ENCODE data around the gene LHFPL2. TPM values are rescaled to one million over a fixed set of nuclear protein-coding genes. Genes with fewer than 3 reads are reported as not detected.

The LHFPL2 gene
- polyA plus RNA-seq, 3 donors: 3.7 to 11.6 (median 7.3) TPM

DNA sequence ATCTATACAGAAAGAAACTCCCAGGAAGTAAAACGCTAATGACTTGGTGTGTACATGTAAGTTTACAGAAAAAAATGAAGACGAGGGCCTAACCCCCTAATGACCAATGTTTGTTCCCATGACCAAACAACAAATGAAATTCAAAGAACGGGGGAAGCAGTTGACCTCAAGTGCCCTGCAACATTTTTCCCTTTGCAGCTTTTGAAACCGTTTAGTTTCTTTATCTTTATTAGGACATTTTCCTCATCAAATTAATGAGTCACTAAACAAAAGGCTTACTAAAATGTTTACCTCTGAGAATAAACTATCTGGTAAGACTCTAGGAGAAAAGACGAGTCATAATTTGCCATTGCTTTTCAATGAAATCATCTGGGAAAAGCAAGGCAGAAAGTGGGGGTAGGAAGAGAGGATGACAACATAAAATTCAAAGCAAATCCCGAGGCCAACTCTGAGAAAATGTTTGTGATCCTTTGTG is 57.4 kb downstream of the LHFPL2 start:
- Histone ChIP-seq H2AFZ (ENCODE audit: insufficient read depth, low read depth, low read length, poor library complexity, severe bottlenecking) (no peak overlapping the region), H3K9ac (ENCODE audit: insufficient read depth, low read length, poor library complexity, severe bottlenecking) (no peak overlapping the region), H3K36me3 (replicated peaks in 1 of 2; ENCODE audit: control insufficient read depth in 1 of 2, insufficient read depth in 2 of 2, low read length in 2 of 2) (no peaks in the 10 kb centered on the region), H3K4me1 (ENCODE audit: control insufficient read depth in 1 of 2, insufficient read depth in 2 of 2, low read length in 2 of 2) (peaks cover 41 to 78% of the 10 kb centered on the region in 2 donors), H3K27ac (ENCODE audit: low read depth in 1 of 2, low read length in 2 of 2) (no peak overlapping the region), H4K20me1 (ENCODE audit: insufficient read depth, low read length) (no peaks in the 10 kb centered on the region), H3K4me2 (replicated peaks; ENCODE audit: extremely low read depth, low read length, poor library complexity, severe bottlenecking) (no peak overlapping the region), H3K9me3 (replicated peaks in 1 of 2; ENCODE audit: control insufficient read depth in 1 of 2, insufficient read depth in 1 of 2, low read length in 2 of 2) (no peaks in the 10 kb centered on the region), H3K4me3 (replicated peaks in 1 of 3; ENCODE audit: low read depth in 2 of 3, low read length in 3 of 3) (no peak overlapping the region), H3K27me3 (ENCODE audit: control insufficient read depth in 2 of 2, insufficient read depth in 2 of 2, low read length in 2 of 2) (no peaks in the 10 kb centered on the region), H3K79me2 (ENCODE audit: insufficient read depth, low read length) (no peaks in the 10 kb centered on the region)
- H3K4me3 Mint-ChIP-seq: no peak overlapping the region
- H3K9me3 Mint-ChIP-seq: peaks cover 0 to 3% (median 0%) of the 10 kb centered on the region in 7 donors
- peak in 2 of 3 donors; percentile 14 to 41 for DNase-seq
- TF ChIP-seq, protein P1, sequence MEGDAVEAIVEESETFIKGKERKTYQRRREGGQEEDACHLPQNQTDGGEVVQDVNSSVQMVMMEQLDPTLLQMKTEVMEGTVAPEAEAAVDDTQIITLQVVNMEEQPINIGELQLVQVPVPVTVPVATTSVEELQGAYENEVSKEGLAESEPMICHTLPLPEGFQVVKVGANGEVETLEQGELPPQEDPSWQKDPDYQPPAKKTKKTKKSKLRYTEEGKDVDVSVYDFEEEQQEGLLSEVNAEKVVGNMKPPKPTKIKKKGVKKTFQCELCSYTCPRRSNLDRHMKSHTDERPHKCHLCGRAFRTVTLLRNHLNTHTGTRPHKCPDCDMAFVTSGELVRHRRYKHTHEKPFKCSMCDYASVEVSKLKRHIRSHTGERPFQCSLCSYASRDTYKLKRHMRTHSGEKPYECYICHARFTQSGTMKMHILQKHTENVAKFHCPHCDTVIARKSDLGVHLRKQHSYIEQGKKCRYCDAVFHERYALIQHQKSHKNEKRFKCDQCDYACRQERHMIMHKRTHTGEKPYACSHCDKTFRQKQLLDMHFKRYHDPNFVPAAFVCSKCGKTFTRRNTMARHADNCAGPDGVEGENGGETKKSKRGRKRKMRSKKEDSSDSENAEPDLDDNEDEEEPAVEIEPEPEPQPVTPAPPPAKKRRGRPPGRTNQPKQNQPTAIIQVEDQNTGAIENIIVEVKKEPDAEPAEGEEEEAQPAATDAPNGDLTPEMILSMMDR (IDR thresholded peaks at IDR 0.05): no peak
- peak overlapping the region in 5 of 7 donors; percentile 42 to 86 (median 79) for H3K27ac Mint-ChIP-seq
- no peaks in the 10 kb centered on the region for H3K36me3 Mint-ChIP-seq
- peaks cover 80% of the 10 kb centered on the region for H3K4me1 Mint-ChIP-seq
- H3K27me3 Mint-ChIP-seq (ENCODE audit: low read depth in 3 of 3): peaks cover 0 to 3% (median 0%) of the 10 kb centered on the region in 3 donors
- intact Hi-C loops (cut with micrococcal nuclease): loop anchor here in 1 of 2 donors (10.0 kb wide), 1 partner anchor 106 kb away; no protein-coding TSS in a partner anchor
- WGBS (ENCODE audit: insufficient coverage): 67% methylated on average over 1 of the region's 6 CpGs

DNA sequence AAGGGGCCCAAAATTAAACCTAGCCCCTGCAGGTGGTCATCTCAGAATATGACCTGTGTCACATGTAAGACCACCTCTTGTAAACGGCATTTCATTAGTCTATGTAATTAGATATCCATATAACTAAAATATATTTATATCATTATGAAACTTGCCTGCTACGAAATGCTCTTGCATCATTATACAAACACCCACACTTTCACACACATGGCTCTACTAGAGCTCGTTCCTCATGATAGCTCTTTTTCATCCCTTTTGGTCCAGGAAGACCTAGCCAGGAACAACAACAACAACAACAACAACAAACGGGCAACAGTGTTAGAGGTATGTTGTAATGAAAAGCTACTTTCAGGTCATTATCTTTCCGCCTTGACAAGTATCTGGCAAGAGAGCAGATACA is 58.6 kb downstream of the LHFPL2 start:
- Mint-ChIP-seq H3K4me1 (peaks cover 79% of the 10 kb centered on the region), H3K27ac (peak overlapping the region in 1 of 7 donors; percentile 34), H3K36me3 (no peaks in the 10 kb centered on the region), H3K4me3 (no peak overlapping the region), H3K9me3 (peaks cover 0 to 3% (median 2%) of the 10 kb centered on the region in 7 donors), H3K27me3 (ENCODE audit: low read depth in 3 of 3) (peaks cover 0 to 3% (median 0%) of the 10 kb centered on the region in 3 donors)
- no peak for DNase-seq
- no peak overlapping the region for H3K9ac ChIP-seq (ENCODE audit: insufficient read depth, low read length, poor library complexity, severe bottlenecking)
- H3K4me2 ChIP-seq (replicated peaks; ENCODE audit: extremely low read depth, low read length, poor library complexity, severe bottlenecking): no peak overlapping the region
- peaks cover 46 to 74% of the 10 kb centered on the region in 2 donors for H3K4me1 ChIP-seq (ENCODE audit: control insufficient read depth in 1 of 2, insufficient read depth in 2 of 2, low read length in 2 of 2)
- H4K20me1 ChIP-seq (ENCODE audit: insufficient read depth, low read length): no peaks in the 10 kb centered on the region
- no peak overlapping the region for H3K4me3 ChIP-seq (replicated peaks in 1 of 3; ENCODE audit: low read depth in 2 of 3, low read length in 3 of 3)
- H3K36me3 ChIP-seq (replicated peaks in 1 of 2; ENCODE audit: control insufficient read depth in 1 of 2, insufficient read depth in 2 of 2, low read length in 2 of 2): no peaks in the 10 kb centered on the region
- H2AFZ ChIP-seq (ENCODE audit: insufficient read depth, low read depth, low read length, poor library complexity, severe bottlenecking): no peak overlapping the region
- no CpG with 5 or more reads among the region's 5 CpGs for WGBS (ENCODE audit: insufficient coverage)
- H3K9me3 ChIP-seq (replicated peaks in 1 of 2; ENCODE audit: control insufficient read depth in 1 of 2, insufficient read depth in 1 of 2, low read length in 2 of 2): no peaks in the 10 kb centered on the region
- H3K27ac ChIP-seq (ENCODE audit: low read depth in 1 of 2, low read length in 2 of 2): no peak overlapping the region
- TF ChIP-seq, protein P1 (IDR thresholded peaks at IDR 0.05): no peak
- no peaks in the 10 kb centered on the region for H3K27me3 ChIP-seq (ENCODE audit: control insufficient read depth in 2 of 2, insufficient read depth in 2 of 2, low read length in 2 of 2)
- intact Hi-C loops (cut with micrococcal nuclease): loop anchor here in 1 of 2 donors (5.0 to 10.0 kb wide), 2 partner anchors 43 to 105 kb away; no protein-coding TSS in a partner anchor
- H3K79me2 ChIP-seq (ENCODE audit: insufficient read depth, low read length): no peaks in the 10 kb centered on the region

Measured in CD14-positive monocyte (primary cell).